GM23338 (cell line): ENCODE data around the gene ADIPOR2. TPM values are rescaled to one million over a fixed set of nuclear protein-coding genes. Genes with fewer than 3 reads are reported as not detected.

Source experiments
- ATAC-seq: fragments of 200-7000 bp; cut with Tn5 transposase; 3 replicates; pipeline ENCODE4 v1.9.1; 2020
- DNase-seq: peaks from one replicate; pipeline ENCODE4 v3.0.0-alpha.2; 2015; ENCODE audit warnings: low spot score
- H2AFZ ChIP-seq: fragments of 200-600 bp; sonication (generic); 2 replicates; pipeline ENCODE4 v1.8.0; 2016; ENCODE audit warnings: antibody characterized with exemption, mild to moderate bottlenecking, moderate library complexity
- H3F3A ChIP-seq: fragments of 200-600 bp; sonication (generic); replicated peaks from 2 replicates; pipeline ENCODE4 v1.8.0; 2017; ENCODE audit warnings: antibody characterized with exemption, mixed run types, low read depth
- H3K27ac ChIP-seq: fragments of 200-600 bp; sonication (generic); 2 replicates; pipeline ENCODE4 v1.6.1; 2016; ENCODE audit warnings: low read depth
- H3K27me3 ChIP-seq: fragments of 200-600 bp; sonication (generic); 2 replicates; pipeline ENCODE4 v1.8.0; 2016; ENCODE audit warnings: mild to moderate bottlenecking, mixed run types, moderate library complexity; ENCODE audit not compliant: insufficient read depth
- H3K36me3 ChIP-seq: fragments of 200-600 bp; sonication (generic); 2 replicates; pipeline ENCODE4 v1.8.0; 2016; ENCODE audit warnings: mild to moderate bottlenecking; ENCODE audit not compliant: insufficient read depth
- H3K4me1 ChIP-seq: fragments of 200-600 bp; sonication (generic); 2 replicates; pipeline ENCODE4 v1.8.0; 2016; ENCODE audit warnings: mild to moderate bottlenecking, moderate library complexity; ENCODE audit not compliant: insufficient read depth
- H3K4me2 ChIP-seq: fragments of 200-600 bp; sonication (generic); 2 replicates; pipeline ENCODE4 v1.7.1; 2017; ENCODE audit warnings: mixed run types
- H3K4me3 ChIP-seq: fragments of 200-600 bp; sonication (generic); 2 replicates; pipeline ENCODE4 v1.6.1; 2016; ENCODE audit warnings: mixed run types
- H3K79me2 ChIP-seq: fragments of 200-600 bp; sonication (generic); replicated peaks from 2 replicates; pipeline ENCODE4 v1.8.0; 2017; ENCODE audit warnings: mild to moderate bottlenecking; ENCODE audit not compliant: insufficient read depth
- H3K9me2 ChIP-seq: fragments of 200-600 bp; sonication (generic); 2 replicates; pipeline ENCODE4 v1.8.0; 2017; ENCODE audit not compliant: insufficient read depth
- H4K20me1 ChIP-seq: fragments of 200-600 bp; sonication (generic); replicated peaks from 2 replicates; pipeline ENCODE4 v1.8.0; 2017; ENCODE audit warnings: mild to moderate bottlenecking; ENCODE audit not compliant: insufficient read depth
- H3K27ac Mint-ChIP-seq: 2 replicates; pipeline ENCODE4 v1.8.0; 2020; ENCODE audit warnings: inconsistent platforms, mild to moderate bottlenecking, moderate library complexity, mixed read lengths
- H3K27me3 Mint-ChIP-seq: 3 replicates; pipeline ENCODE4 v1.8.0; 2022; ENCODE audit warnings: low read depth, mild to moderate bottlenecking, moderate library complexity, mixed read lengths, inconsistent platforms; ENCODE audit not compliant: insufficient read depth, poor library complexity
- H3K36me3 Mint-ChIP-seq: 3 replicates; pipeline ENCODE4 v1.8.0; 2021; ENCODE audit warnings: low read depth, mild to moderate bottlenecking, inconsistent platforms, moderate library complexity, mixed read lengths
- H3K4me1 Mint-ChIP-seq: 3 replicates; pipeline ENCODE4 v1.8.0; 2020; ENCODE audit warnings: mild to moderate bottlenecking, inconsistent platforms, mixed read lengths
- H3K4me3 Mint-ChIP-seq: 3 replicates; pipeline ENCODE4 v1.8.0; 2021; ENCODE audit warnings: moderate library complexity, mild to moderate bottlenecking, inconsistent platforms, mixed read lengths
- H3K9me3 Mint-ChIP-seq: 3 replicates; pipeline ENCODE4 v1.8.0; 2020; ENCODE audit warnings: moderate library complexity, mild to moderate bottlenecking, inconsistent platforms, mixed read lengths
- CREB1 ChIP-seq: fragments of 250-450 bp; sonication (Bioruptor Pico); IDR thresholded peaks from 2 replicates; pipeline ENCODE4 v1.5.0; 2020; ENCODE audit warnings: low read depth, mild to moderate bottlenecking, moderate library complexity
- CTCF ChIP-seq, 2 experiments: fragments of 200-600 bp in 1 of 2; sonication (generic) in 1 of 2; conservative IDR thresholded peaks; 2 replicates each; pipeline versions ENCODE4 v1.5.1 to v1.6.1; 2016 to 2017; ENCODE audit warnings: antibody characterized with exemption in 2 of 2, low read depth in 2 of 2, mild to moderate bottlenecking in 2 of 2, moderate library complexity in 1 of 2
- EZH2 ChIP-seq: fragments of 200-600 bp; sonication (generic); IDR thresholded peaks from one replicate; pipeline ENCODE4 v1.8.0; 2017; ENCODE audit warnings: antibody characterized with exemption, mild to moderate bottlenecking, low read depth; ENCODE audit not compliant: unreplicated experiment
- EZH2phosphoT487 ChIP-seq: fragments of 200-600 bp; sonication (generic); IDR thresholded peaks from one replicate; pipeline ENCODE4 v1.8.1; 2018; ENCODE audit warnings: antibody characterized with exemption; ENCODE audit not compliant: unreplicated experiment
- JUNB ChIP-seq: IDR thresholded peaks from one replicate; pipeline ENCODE4 v1.6.1; 2016; ENCODE audit warnings: antibody characterized with exemption; ENCODE audit not compliant: unreplicated experiment
- NANOG ChIP-seq: IDR thresholded peaks from 2 replicates; pipeline ENCODE4 v1.6.1; 2016; ENCODE audit warnings: antibody characterized with exemption, borderline replicate concordance
- POLR2AphosphoS5 ChIP-seq: IDR thresholded peaks from 2 replicates; pipeline ENCODE4 v1.6.1; 2016; ENCODE audit warnings: antibody characterized with exemption, low read depth
- REST ChIP-seq: IDR thresholded peaks from one replicate; pipeline ENCODE4 v1.6.1; 2018; ENCODE audit warnings: antibody characterized with exemption; ENCODE audit not compliant: unreplicated experiment
- STAT1 ChIP-seq: IDR thresholded peaks from one replicate; pipeline ENCODE4 v1.6.1; 2016; ENCODE audit warnings: antibody characterized with exemption; ENCODE audit not compliant: unreplicated experiment
- ZNF331 ChIP-seq: fragments of 250-450 bp; sonication (Bioruptor Pico); IDR thresholded peaks from 2 replicates; pipeline ENCODE4 v1.5.0; 2020; ENCODE audit warnings: low read depth, mild to moderate bottlenecking, moderate library complexity
- ZNF462 ChIP-seq: fragments of 250-450 bp; sonication (Bioruptor Pico); IDR thresholded peaks from 2 replicates; pipeline ENCODE4 v1.5.0; 2020; ENCODE audit warnings: mild to moderate bottlenecking, moderate library complexity
- polyA plus RNA-seq: library from polyadenylated mRNA; unstranded; fragments of >200 nt; fragmentation: Nextera tagmentation; extraction: Ambion mirVana; gene quantifications from 2 replicates; pipeline ENCODE4 v1.2.1, GENCODE V29; 2016
- total RNA-seq: library from RNA; depleted of rRNA; stranded (reverse); fragments of >200 nt; shearing (Covaris generic); gene quantifications from 2 replicates; pipeline ENCODE4 v1.2.3, GENCODE V29; 2014

Gene ADIPOR2
- total and polyA plus RNA-seq, 2 experiments from 2014 or later = 11.7 to 36.2 TPM

DNA sequence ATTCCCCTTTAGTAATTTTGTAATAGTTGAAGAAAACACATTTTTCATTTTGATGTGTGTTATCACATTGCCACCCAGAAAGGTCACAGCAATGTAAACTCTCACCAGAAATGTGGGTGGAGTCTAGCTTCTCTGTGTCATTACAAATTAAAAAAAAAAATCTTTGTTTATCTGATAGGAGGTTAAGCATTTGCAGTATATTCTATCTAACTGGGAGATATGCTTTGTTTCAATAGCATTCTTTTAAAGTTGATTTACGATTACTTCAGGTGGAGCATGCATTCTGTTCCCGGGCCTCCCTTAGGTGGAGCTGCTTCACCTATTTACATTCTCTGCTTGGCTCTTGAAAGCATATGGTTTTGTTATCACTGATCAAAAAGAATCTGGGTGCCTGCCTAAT lies 7.8 kb downstream of the ADIPOR2 start:
- Mint-ChIP-seq H3K36me3 (peaks cover 15% of the 10 kb centered on the region; the same call in 2 of the 3 replicates), H3K27ac (no peak overlapping the region), H3K4me3 (no peak overlapping the region), H3K9me3 (no peaks in the 10 kb centered on the region), H3K27me3 (no peaks in the 10 kb centered on the region), H3K4me1 (peaks cover 20% of the 10 kb centered on the region)
- Histone ChIP-seq H3K36me3 (no peaks in the 10 kb centered on the region), H3K27me3 (no peaks in the 10 kb centered on the region), H4K20me1 (peaks cover 53% of the 10 kb centered on the region), H3K4me1 (no peaks in the 10 kb centered on the region), H3F3A (no peaks in the 10 kb centered on the region), H3K4me2 (no peak overlapping the region), H3K9me2 (no peaks in the 10 kb centered on the region), H3K79me2 (peaks cover 100% of the 10 kb centered on the region), H2AFZ (no peak overlapping the region), H3K27ac (no peak overlapping the region), H3K4me3 (no peak overlapping the region)
- ATAC-seq = peak; percentile 51
- TF ChIP-seq STAT1 (no peak), EZH2 (no peak), JUNB (no peak), CTCF (conservative IDR thresholded peaks at IDR 0.05; ENCODE audit: low read depth in 2 of 2) (peak in 1 of 2 experiments; percentile 35; a peak in 2 of 4 replicates)
- no peak for DNase-seq

- Mint-ChIP-seq H3K4me1 (peaks cover 18% of the 10 kb centered on the region), H3K27me3 (peaks cover 1% of the 10 kb centered on the region), H3K4me3 (no peak overlapping the region), H3K9me3 (no peaks in the 10 kb centered on the region), H3K36me3 (peaks cover 9% of the 10 kb centered on the region; the same call in 2 of the 3 replicates), H3K27ac (no peak overlapping the region)
- Histone ChIP-seq H3K4me3 (no peak overlapping the region), H3K79me2 (peaks cover 100% of the 10 kb centered on the region), H3K36me3 (no peaks in the 10 kb centered on the region), H3F3A (no peaks in the 10 kb centered on the region), H3K27me3 (no peaks in the 10 kb centered on the region), H3K27ac (no peak overlapping the region), H3K9me2 (no peaks in the 10 kb centered on the region), H3K4me1 (0 out of 2 replicates have a peak, but pooled peaks cover 4% of the 10 kb centered on the region), H3K4me2 (no peak overlapping the region), H2AFZ (no peak overlapping the region), H4K20me1 (peaks cover 50% of the 10 kb centered on the region)
- ATAC-seq = no peak
- no peak for DNase-seq
- TF ChIP-seq EZH2 (no peak), ZNF462 (CRISPR knock-in tag) (no peak), CREB1 (CRISPR knock-in tag) (no peak), REST (no peak), EZH2phosphoT487 (no peak), POLR2AphosphoS5 (no peak), NANOG (no peak), ZNF331 (CRISPR knock-in tag) (no peak), STAT1 (no peak)
Observed at GRCh38 chr12:1702713-1703112, 11.8 kb downstream of the ADIPOR2 start.
